GM20000 (cell line): Measurements from ENCODE around the gene MRPL37.

Experiments used
- DNase-seq: peaks from one replicate; pipeline ENCODE4 v3.0.0; 2012; ENCODE audit warnings: low spot score
- TF ChIP-seq, protein P1 (sequence below): IDR thresholded peaks from 2 replicates; pipeline ENCODE4 v1.5.1; 2012; ENCODE audit warnings: mild to moderate bottlenecking, control low read depth; ENCODE audit errors: extremely low read depth, missing control alignments

MRPL37 gene

DNA sequence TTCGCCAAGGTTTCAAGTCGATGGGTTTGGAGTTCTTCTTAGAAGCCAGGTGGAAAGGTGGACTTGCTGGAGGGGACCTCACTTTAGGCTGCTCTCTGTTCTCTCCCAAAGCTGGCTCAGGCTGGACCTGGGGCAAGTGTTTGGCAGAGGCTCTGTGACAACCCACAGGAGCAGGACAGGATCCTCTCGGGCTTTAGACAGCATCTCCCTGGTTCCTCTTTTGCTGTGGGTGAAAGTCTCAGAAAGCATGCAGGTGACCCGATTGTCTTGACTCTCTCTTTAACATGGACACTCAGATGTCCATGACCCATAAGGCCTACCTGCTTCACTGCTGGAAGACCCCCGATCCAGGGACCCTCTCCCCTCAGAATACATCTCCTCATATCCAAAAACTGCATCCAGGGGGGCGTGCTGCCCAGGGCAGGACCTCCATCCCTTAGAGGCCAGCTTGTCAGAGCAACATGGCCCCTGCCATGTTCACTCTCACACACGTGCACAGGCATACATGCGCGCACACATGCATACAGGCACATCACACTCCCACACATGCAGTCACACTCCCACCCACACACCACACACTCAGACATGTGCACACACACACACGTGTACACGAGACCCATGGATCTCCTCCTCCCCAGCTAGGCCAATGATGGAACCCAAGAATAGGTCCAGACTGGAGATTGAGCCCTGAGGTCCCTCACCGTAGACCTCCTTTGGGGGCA lies 21.3 kb downstream of the MRPL37 start:
- TF ChIP-seq, protein P1, sequence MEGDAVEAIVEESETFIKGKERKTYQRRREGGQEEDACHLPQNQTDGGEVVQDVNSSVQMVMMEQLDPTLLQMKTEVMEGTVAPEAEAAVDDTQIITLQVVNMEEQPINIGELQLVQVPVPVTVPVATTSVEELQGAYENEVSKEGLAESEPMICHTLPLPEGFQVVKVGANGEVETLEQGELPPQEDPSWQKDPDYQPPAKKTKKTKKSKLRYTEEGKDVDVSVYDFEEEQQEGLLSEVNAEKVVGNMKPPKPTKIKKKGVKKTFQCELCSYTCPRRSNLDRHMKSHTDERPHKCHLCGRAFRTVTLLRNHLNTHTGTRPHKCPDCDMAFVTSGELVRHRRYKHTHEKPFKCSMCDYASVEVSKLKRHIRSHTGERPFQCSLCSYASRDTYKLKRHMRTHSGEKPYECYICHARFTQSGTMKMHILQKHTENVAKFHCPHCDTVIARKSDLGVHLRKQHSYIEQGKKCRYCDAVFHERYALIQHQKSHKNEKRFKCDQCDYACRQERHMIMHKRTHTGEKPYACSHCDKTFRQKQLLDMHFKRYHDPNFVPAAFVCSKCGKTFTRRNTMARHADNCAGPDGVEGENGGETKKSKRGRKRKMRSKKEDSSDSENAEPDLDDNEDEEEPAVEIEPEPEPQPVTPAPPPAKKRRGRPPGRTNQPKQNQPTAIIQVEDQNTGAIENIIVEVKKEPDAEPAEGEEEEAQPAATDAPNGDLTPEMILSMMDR, result no peak

DNA sequence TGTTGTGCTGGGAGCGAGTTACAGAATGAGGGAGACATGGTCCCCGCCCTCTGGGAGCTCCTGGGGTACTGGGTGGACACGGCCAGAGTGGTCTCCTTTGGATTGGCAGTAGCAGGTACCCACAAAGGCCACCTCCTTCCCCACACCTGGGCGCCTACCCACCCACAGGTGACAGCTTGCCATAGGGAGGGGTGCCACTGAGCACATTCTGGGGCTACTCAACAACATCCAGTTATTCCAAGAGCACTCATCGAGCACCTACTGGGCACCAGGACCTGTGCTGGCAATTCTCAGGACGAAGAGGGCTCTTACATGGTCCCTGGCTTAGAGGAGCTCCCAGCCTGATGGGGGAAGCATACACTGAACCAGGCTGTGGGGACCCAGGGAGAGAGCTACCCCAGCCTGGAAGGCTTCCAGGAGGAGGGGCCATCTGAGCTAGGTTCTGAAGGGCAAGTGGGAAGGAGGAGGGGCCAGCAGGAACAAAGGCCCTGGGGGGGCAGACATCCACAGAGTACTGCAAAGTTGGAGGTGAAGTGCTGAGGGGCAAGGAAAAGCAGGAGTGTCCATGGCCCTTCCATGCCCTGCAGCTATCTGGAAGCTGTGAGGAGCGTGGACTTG lies 22.0 kb downstream of the MRPL37 start:
- DNase-seq, result no peak
- TF ChIP-seq, protein P1, result no peak

More for the DNA sequence above, 21.3 kb downstream of the MRPL37 start:
- no peak for DNase-seq

DNA sequence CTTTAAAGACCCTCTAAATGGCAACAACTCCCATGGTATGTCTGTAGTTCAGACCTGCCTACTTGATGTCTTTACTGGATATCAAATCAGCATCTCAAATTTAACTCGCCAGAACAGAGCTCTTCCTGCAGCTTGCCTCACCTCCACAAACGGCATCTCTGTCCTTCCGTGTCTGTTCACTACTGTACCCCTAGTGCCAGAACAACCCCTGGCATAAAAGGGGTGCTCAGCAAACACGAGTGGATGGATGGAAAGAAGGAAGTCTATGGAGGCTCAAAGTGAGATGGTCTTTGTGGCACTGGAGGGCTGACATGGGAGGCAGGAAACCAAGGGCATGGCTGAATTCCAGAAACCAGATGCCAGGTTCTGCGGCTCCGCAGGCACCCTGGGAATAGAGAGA lies 22.7 kb downstream of the MRPL37 start:
- no peak for DNase-seq
- TF ChIP-seq, protein P1, result no peak

DNA sequence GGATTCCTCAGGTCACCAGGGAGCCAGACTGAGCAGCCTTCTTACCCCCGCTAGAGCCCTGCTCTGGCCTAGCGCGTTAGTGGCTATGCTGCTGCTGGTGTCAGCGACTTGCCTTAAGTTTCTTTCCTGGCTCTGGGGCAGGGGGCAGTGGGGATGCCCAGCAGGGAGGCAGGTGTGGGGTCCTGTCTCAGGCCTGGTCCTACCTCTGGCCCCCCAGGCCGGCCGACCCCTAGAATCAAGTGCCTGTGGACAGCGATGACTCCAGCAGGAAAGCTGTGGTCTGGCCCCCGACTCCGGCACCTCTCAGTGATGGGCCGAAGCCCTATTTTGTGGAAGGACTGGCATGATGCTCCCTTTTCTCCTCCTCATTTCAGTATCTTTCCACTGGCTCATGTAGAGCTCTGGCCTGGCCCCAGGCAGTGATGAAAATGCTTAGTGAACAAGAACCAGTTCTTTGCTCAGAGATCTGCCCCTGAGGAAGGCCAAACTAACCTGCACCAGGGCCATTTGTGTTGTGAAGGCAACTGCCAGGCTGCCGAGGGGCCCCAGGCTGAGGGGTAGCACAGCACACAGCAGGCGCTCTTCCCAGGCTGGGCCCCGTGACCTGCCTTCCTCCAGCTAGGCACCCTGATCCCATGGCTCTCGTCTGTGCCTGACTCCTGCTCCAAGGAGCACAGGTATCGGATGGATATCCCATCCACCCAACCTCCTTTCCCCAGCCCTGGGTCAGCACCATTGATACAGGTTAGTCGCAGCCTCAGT lies 23.7 kb downstream of the MRPL37 start:
- TF ChIP-seq, protein P1, result no peak
- DNase-seq, result no peak

DNA sequence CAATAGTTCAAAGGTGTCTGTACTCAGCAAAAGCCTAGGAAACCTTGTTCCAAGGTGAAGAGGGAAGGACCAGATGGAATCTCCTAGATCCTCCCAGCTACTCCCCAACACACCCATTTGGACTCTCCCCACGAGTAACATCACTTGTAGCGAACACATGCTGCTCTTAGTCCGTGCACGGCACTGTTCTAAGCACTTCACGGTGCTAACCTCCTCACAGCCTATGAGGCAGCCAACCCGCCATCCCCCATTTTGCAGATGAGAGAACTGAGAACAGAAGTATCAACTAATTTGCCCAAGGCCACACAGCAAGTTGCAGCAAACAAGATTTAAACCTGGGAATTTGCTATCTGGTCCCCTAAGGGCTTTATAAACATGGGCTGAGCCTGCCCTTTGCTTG lies 24.3 kb downstream of the MRPL37 start:
- DNase-seq, result no peak
- TF ChIP-seq, protein P1, result no peak

DNA sequence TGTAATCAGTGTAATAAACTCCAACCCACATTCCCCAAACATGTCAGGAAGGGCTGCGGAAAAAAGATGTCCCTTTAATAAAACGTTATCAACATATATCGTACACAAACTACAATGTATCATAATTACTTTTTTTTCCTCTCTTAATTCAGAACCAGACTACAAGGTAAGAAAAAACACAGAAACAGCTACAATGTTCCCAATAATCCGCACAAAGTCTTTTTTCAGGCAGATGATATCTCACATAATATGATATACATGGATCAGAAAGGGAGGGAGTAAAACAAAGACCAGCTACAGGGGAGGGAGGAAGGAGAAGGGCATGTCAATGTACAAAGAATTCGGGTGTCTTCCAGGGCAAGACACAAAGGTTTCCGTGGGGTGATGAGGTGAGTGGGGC lies 25.4 kb downstream of the MRPL37 start:
- no peak for DNase-seq
- TF ChIP-seq, protein P1, result no peak

DNA sequence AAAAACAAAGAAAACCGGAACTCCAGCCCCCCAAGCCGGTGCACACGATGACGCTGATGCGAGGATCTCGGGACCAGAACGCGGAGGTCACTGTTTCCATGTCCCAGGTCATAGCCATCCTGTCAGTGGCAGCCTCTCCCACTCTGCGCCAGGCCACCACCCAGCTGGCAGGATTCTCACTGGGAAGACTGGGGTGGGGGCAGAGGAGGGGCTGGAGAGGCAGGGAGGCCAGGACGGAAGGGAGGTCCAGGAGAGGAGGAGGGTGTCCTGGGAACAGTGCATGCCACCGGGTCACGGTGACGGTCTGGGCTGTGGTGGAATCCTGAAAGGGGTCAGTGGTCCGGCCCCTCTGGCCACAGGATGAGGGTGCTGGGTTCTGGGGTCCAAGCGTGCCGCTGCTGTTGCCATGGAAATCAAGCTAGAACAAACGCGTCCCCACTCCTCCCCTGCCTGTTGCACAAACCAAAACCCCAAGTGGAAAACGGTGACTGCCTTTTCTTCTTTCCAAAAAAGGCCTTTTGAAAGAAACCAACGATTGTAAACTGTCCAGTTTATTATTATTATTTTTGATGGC lies 26.1 kb downstream of the MRPL37 start:
- no peak for DNase-seq
- TF ChIP-seq, protein P1, result no peak
